Liver (tissue), 9 donors: ENCODE data around the gene SLC35E1. TPM values are rescaled to one million over a fixed set of nuclear protein-coding genes. Genes with fewer than 3 reads are reported as not detected.
A peak's percentile ranks its signal among the peaks of the same experiment; 100 is the strongest.

ENCODE experiments used
- DNase-seq: peaks from one replicate; pipeline ENCODE4 v3.0.0-alpha.2; 2017; ENCODE audit warnings: low spot score
- H3K27ac ChIP-seq, 2 donors: one replicate each; pipeline ENCODE4 v1.7.0; 2013; ENCODE audit warnings: inconsistent platforms in 2 of 2, low read length in 2 of 2, control low read depth in 1 of 2, low read depth in 1 of 2, mild to moderate bottlenecking in 1 of 2
- H3K27me3 ChIP-seq, 4 donors: one replicate each; pipeline versions ENCODE4 v1.6.1 to v1.7.0; 2013; ENCODE audit warnings: low read length in 3 of 4, inconsistent platforms in 1 of 4, mild to moderate bottlenecking in 1 of 4, moderate library complexity in 1 of 4; ENCODE audit not compliant: control insufficient read depth in 4 of 4, insufficient read depth in 4 of 4
- H3K36me3 ChIP-seq, 4 donors: one replicate each; pipeline versions ENCODE4 v1.6.1 to v1.7.0; 2013; ENCODE audit warnings: low read length in 3 of 4, mild to moderate bottlenecking in 3 of 4, low read depth in 1 of 4, moderate library complexity in 1 of 4; ENCODE audit not compliant: control insufficient read depth in 4 of 4, insufficient read depth in 3 of 4
- H3K4me1 ChIP-seq, 4 donors: one replicate each; pipeline versions ENCODE4 v1.6.1 to v1.7.0; 2013; ENCODE audit warnings: low read length in 3 of 4, mild to moderate bottlenecking in 3 of 4, moderate library complexity in 1 of 4; ENCODE audit not compliant: control insufficient read depth in 4 of 4, insufficient read depth in 4 of 4
- H3K4me3 ChIP-seq, 3 donors: one replicate each; pipeline versions ENCODE4 v1.6.1 to v1.7.0; 2013; ENCODE audit warnings: low read length in 3 of 3, control low read depth in 1 of 3, low read depth in 1 of 3, mild to moderate bottlenecking in 1 of 3
- H3K9ac ChIP-seq, 2 donors: one replicate each; pipeline ENCODE4 v1.7.0; 2013; ENCODE audit warnings: low read length in 2 of 2, mild to moderate bottlenecking in 2 of 2, moderate library complexity in 2 of 2, control low read depth in 1 of 2, low read depth in 1 of 2
- H3K9me3 ChIP-seq, 4 donors: one replicate each; pipeline versions ENCODE4 v1.6.1 to v1.7.0; 2013; ENCODE audit warnings: low read length in 3 of 4; ENCODE audit not compliant: control insufficient read depth in 4 of 4
- EGR1 ChIP-seq, 2 donors: IDR thresholded peaks; 2 replicates each; pipeline ENCODE4 v1.6.1; 2016 to 2018; ENCODE audit warnings: antibody characterized with exemption in 2 of 2, low read depth in 2 of 2
- FOXA1 ChIP-seq: IDR thresholded peaks from 2 replicates; pipeline ENCODE4 v1.6.1; 2016; ENCODE audit warnings: antibody characterized with exemption
- FOXA2 ChIP-seq: IDR thresholded peaks from 2 replicates; pipeline ENCODE4 v1.6.1; 2016; ENCODE audit warnings: antibody characterized with exemption
- GABPA ChIP-seq, 2 donors: IDR thresholded peaks in 1 of 2; conservative IDR thresholded peaks in 1 of 2; 2 replicates each; pipeline ENCODE4 v1.6.1; 2016; ENCODE audit warnings: antibody characterized with exemption in 2 of 2, mild to moderate bottlenecking in 1 of 2, moderate library complexity in 1 of 2
- HNF4A ChIP-seq, 2 donors: conservative IDR thresholded peaks; 2 replicates each; pipeline ENCODE4 v1.6.1; 2016; ENCODE audit warnings: antibody characterized with exemption in 2 of 2, mild to moderate bottlenecking in 2 of 2
- HNF4G ChIP-seq: IDR thresholded peaks from 2 replicates; pipeline ENCODE4 v1.6.1; 2016; ENCODE audit warnings: antibody characterized with exemption
- JUND ChIP-seq, 2 donors: IDR thresholded peaks; 2 replicates each; pipeline ENCODE4 v1.6.1; 2016; ENCODE audit warnings: antibody characterized with exemption in 2 of 2
- NR2F2 ChIP-seq: IDR thresholded peaks from 2 replicates; pipeline ENCODE4 v1.6.1; 2016; ENCODE audit warnings: antibody characterized with exemption
- RAD21 ChIP-seq, 2 donors: IDR thresholded peaks; 2 replicates each; pipeline ENCODE4 v1.6.1; 2016; ENCODE audit warnings: antibody characterized with exemption in 2 of 2, mild to moderate bottlenecking in 2 of 2
- RXRA ChIP-seq, 2 donors: IDR thresholded peaks; 2 replicates each; pipeline ENCODE4 v1.6.1; 2017 to 2018; ENCODE audit warnings: antibody characterized with exemption in 2 of 2, mild to moderate bottlenecking in 1 of 2
- SP1 ChIP-seq: IDR thresholded peaks from 2 replicates; pipeline ENCODE4 v1.6.1; 2018; ENCODE audit warnings: antibody characterized with exemption, mild to moderate bottlenecking
- TAF1 ChIP-seq: conservative IDR thresholded peaks from 2 replicates; pipeline ENCODE4 v1.6.1; 2016; ENCODE audit warnings: antibody characterized with exemption, mild to moderate bottlenecking
- YY1 ChIP-seq: IDR thresholded peaks from 2 replicates; pipeline ENCODE4 v1.6.1; 2016; ENCODE audit warnings: antibody characterized with exemption, mild to moderate bottlenecking
- WGBS: extraction: QIAGEN DNeasy Blood & Tissue Kit; methylation state at CpG from one replicate; pipeline ENCODE4 v1.1.7; 2013; 5-methylcytosine and 5-hydroxymethylcytosine counted together
- polyA plus RNA-seq, 2 donors: library from polyadenylated mRNA; stranded (reverse) in 1 of 2; unstranded in 1 of 2; fragments of 200-250 nt in 1 of 2; fragments of >200 nt in 1 of 2; fragmentation: Nextera tagmentation in 1 of 2; extraction: Ambion mirVana in 1 of 2; gene quantifications; one replicate each; pipeline versions ENCODE4 v1.2.1 to v1.2.3, GENCODE V29; 2013 to 2015
- total RNA-seq, 2 donors: library from RNA; depleted of rRNA; stranded (reverse); fragments of >200 nt; gene quantifications; one replicate each; pipeline ENCODE4 v1.2.3, GENCODE V29; 2014
- TF ChIP-seq, protein P1 (sequence below): fragments of 150-350 bp; IDR thresholded peaks from 2 replicates; pipeline ENCODE4 v1.5.1; 2017; ENCODE audit warnings: improper control_type of control experiment, low read depth, low read length; ENCODE audit not compliant: missing input control
- TF ChIP-seq, protein P2 (sequence below): IDR thresholded peaks from 2 replicates; pipeline ENCODE4 v1.6.1; 2016; ENCODE audit warnings: antibody characterized with exemption
- TF ChIP-seq, protein P3 (sequence below): IDR thresholded peaks from 2 replicates; pipeline ENCODE4 v1.6.1; 2016; ENCODE audit warnings: antibody characterized with exemption
- TF ChIP-seq, protein P4 (sequence below): IDR thresholded peaks from 2 replicates; pipeline ENCODE4 v1.6.1; 2016; ENCODE audit warnings: antibody characterized with exemption
- donor health status: healthy.
- donor health status: healthy.
- donor health status: healthy.
- donor health status: healthy.
- donor health status: healthy.

SLC35E1 gene
- total and polyA plus RNA-seq, 4 donors, result 11.2 to 20.5 (median 12.1) TPM

DNA sequence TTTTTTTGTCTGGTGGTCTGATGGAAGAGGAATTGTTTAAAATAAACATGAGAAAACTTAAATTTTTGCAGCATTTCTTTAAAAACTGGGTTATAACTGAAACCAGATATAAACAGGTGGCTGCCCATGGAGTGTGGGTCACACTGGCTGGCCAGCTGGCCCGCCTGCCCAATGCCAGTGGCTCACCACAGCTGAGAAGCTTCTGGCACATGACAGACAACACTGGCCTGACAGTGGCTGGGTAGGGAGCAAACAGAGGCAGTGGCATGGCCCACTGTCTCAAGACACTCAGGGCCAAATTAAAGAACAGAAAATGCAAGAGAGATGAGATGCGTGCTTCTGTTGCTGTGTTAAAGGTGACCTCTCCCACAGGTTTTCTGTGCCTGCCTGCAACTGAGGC is 3.1 kb upstream of the SLC35E1 start:
- peak overlapping the region in 1 of 2 donors; percentile 75 for H3K27ac ChIP-seq
- no peak overlapping the region for H3K4me3 ChIP-seq
- no peaks in the 10 kb centered on the region for H3K9me3 ChIP-seq
- H3K4me1 ChIP-seq, result peaks cover 24 to 59% (median 49%) of the 10 kb centered on the region in 4 donors
- H3K36me3 ChIP-seq, result peaks cover 6 to 11% (median 7%) of the 10 kb centered on the region in 4 donors
- no peak overlapping the region for H3K9ac ChIP-seq
- DNase-seq, result no peak
- TF ChIP-seq, protein P1, sequence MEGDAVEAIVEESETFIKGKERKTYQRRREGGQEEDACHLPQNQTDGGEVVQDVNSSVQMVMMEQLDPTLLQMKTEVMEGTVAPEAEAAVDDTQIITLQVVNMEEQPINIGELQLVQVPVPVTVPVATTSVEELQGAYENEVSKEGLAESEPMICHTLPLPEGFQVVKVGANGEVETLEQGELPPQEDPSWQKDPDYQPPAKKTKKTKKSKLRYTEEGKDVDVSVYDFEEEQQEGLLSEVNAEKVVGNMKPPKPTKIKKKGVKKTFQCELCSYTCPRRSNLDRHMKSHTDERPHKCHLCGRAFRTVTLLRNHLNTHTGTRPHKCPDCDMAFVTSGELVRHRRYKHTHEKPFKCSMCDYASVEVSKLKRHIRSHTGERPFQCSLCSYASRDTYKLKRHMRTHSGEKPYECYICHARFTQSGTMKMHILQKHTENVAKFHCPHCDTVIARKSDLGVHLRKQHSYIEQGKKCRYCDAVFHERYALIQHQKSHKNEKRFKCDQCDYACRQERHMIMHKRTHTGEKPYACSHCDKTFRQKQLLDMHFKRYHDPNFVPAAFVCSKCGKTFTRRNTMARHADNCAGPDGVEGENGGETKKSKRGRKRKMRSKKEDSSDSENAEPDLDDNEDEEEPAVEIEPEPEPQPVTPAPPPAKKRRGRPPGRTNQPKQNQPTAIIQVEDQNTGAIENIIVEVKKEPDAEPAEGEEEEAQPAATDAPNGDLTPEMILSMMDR, result no peak
- no peak for TF ChIP-seq SP1
- TF ChIP-seq YY1, result no peak
- TF ChIP-seq, protein P2, sequence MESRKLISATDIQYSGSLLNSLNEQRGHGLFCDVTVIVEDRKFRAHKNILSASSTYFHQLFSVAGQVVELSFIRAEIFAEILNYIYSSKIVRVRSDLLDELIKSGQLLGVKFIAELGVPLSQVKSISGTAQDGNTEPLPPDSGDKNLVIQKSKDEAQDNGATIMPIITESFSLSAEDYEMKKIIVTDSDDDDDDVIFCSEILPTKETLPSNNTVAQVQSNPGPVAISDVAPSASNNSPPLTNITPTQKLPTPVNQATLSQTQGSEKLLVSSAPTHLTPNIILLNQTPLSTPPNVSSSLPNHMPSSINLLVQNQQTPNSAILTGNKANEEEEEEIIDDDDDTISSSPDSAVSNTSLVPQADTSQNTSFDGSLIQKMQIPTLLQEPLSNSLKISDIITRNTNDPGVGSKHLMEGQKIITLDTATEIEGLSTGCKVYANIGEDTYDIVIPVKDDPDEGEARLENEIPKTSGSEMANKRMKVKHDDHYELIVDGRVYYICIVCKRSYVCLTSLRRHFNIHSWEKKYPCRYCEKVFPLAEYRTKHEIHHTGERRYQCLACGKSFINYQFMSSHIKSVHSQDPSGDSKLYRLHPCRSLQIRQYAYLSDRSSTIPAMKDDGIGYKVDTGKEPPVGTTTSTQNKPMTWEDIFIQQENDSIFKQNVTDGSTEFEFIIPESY, result no peak
- no peak for TF ChIP-seq HNF4A (conservative IDR thresholded peaks at IDR 0.05)
- no peak for TF ChIP-seq GABPA (IDR thresholded peaks at IDR 0.05 in 1 of 2, conservative IDR thresholded peaks at IDR 0.05 in 1 of 2)
- no peak for TF ChIP-seq RAD21 (IDR thresholded peaks at IDR 0.05)
- no peak for TF ChIP-seq FOXA2
- WGBS, result 93% methylated on average over 2 of the region's 2 CpGs
- H3K27me3 ChIP-seq, result no peaks in the 10 kb centered on the region

DNA sequence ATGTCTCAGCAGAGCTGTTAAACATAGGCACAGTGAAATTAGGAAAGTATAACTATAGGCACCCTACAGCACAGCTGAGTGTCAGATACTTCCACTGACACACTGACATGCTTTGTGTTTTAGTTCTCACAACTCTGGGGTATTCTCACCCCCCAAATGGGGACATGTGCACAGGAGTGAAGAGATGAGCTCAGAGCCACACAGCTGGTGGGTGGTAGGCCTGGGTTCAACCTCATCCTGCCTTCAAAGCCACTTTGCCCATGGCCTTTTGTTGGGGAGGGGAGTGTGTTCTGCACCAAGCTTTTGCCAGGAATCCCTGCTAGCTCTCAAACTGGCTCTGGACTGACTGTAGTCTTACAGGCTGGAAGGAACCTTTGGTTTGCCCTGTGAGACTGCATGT is 1.7 kb upstream of the SLC35E1 start:
- no peak overlapping the region for H3K9ac ChIP-seq
- no peaks in the 10 kb centered on the region for H3K27me3 ChIP-seq
- H3K36me3 ChIP-seq, result peaks cover 6 to 10% (median 8%) of the 10 kb centered on the region in 4 donors
- TF ChIP-seq HNF4A (conservative IDR thresholded peaks at IDR 0.05) (no peak), FOXA2 (no peak), FOXA1 (no peak), RAD21 (IDR thresholded peaks at IDR 0.05) (no peak), TAF1 (no peak), YY1 (no peak), GABPA (IDR thresholded peaks at IDR 0.05 in 1 of 2, conservative IDR thresholded peaks at IDR 0.05 in 1 of 2) (no peak)
- H3K4me1 ChIP-seq, result peaks cover 24 to 60% (median 49%) of the 10 kb centered on the region in 4 donors
- no peak for DNase-seq
- no peak overlapping the region for H3K4me3 ChIP-seq
- H3K9me3 ChIP-seq, result no peaks in the 10 kb centered on the region
- H3K27ac ChIP-seq, result no peak overlapping the region

DNA sequence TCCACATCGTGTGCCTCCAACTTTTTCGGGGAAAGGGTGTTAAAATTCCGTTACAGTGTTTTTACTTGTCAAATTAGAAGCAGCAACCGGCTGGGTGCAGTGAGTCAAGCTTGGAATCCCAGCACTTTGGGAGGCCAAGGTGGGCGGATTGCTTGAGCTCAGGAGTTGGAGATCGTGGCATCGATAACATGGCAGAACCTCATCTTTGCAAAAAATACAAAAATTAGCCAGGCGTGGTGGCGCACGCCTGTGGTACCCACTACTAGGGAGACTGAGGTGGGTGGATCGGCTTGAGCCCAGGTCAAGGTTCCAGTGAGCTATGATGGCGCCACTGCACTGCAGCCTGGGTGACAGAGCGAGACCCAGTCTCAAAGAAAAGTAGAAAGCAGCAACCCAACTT is 1.1 kb upstream of the SLC35E1 start:
- 72% methylated on average over 13 of the region's 13 CpGs for WGBS
- Histone ChIP-seq H3K9me3 (no peaks in the 10 kb centered on the region), H3K36me3 (peaks cover 4 to 11% (median 8%) of the 10 kb centered on the region in 4 donors), H3K4me1 (peaks cover 24 to 60% (median 49%) of the 10 kb centered on the region in 4 donors), H3K27ac (peak overlapping the region in 1 of 2 donors; percentile 71), H3K4me3 (peak overlapping the region; percentile 83 to 89 (median 88)), H3K9ac (no peak overlapping the region), H3K27me3 (no peaks in the 10 kb centered on the region)
- DNase-seq, result no peak
- TF ChIP-seq NR2F2, result no peak
- TF ChIP-seq, protein P3, sequence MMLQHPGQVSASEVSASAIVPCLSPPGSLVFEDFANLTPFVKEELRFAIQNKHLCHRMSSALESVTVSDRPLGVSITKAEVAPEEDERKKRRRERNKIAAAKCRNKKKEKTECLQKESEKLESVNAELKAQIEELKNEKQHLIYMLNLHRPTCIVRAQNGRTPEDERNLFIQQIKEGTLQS, result no peak
- no peak for TF ChIP-seq FOXA1
- TF ChIP-seq, protein P2, result no peak
- TF ChIP-seq, protein P1, result no peak
- no peak for TF ChIP-seq RAD21 (IDR thresholded peaks at IDR 0.05)
- no peak for TF ChIP-seq FOXA2
- no peak for TF ChIP-seq JUND (IDR thresholded peaks at IDR 0.05)
- TF ChIP-seq TAF1, result no peak
- no peak for TF ChIP-seq HNF4A (conservative IDR thresholded peaks at IDR 0.05)
- TF ChIP-seq EGR1 (IDR thresholded peaks at IDR 0.05; ENCODE audit: low read depth in 2 of 2), result no peak
- no peak for TF ChIP-seq YY1
- no peak for TF ChIP-seq RXRA (IDR thresholded peaks at IDR 0.05)
- TF ChIP-seq, protein P4, sequence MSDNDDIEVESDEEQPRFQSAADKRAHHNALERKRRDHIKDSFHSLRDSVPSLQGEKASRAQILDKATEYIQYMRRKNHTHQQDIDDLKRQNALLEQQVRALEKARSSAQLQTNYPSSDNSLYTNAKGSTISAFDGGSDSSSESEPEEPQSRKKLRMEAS, result no peak
- no peak for TF ChIP-seq GABPA (IDR thresholded peaks at IDR 0.05 in 1 of 2, conservative IDR thresholded peaks at IDR 0.05 in 1 of 2)
- TF ChIP-seq HNF4G, result no peak
- no peak for TF ChIP-seq SP1
